Ascending aorta (tissue), 2 donors: ENCODE results near the gene TSPAN33. TPM values are rescaled to one million over a fixed set of nuclear protein-coding genes. Genes with fewer than 3 reads are reported as not detected.
A peak's percentile ranks its signal among the peaks of the same experiment; 100 is the strongest.

ENCODE experiments used
- DNase-seq, 2 donors: peaks; one replicate each; pipeline ENCODE4 v3.0.0-alpha.2; 2019; ENCODE audit warnings: low spot score in 2 of 2
- H3K27ac ChIP-seq, 2 donors: fragments of 200-600 bp; sonication (generic); one replicate each; pipeline ENCODE4 v1.5.1; 2016 to 2017; ENCODE audit warnings: mild to moderate bottlenecking in 1 of 2
- H3K27me3 ChIP-seq: fragments of 200-600 bp; sonication (generic); one replicate; pipeline ENCODE4 v1.5.1; 2017
- H3K36me3 ChIP-seq, 2 donors: fragments of 200-600 bp; sonication (generic); one replicate each; pipeline ENCODE4 v1.5.1; 2016
- H3K4me1 ChIP-seq, 2 donors: fragments of 200-600 bp; sonication (generic); one replicate each; pipeline ENCODE4 v1.5.1; 2016 to 2017; ENCODE audit warnings: mild to moderate bottlenecking in 1 of 2
- H3K4me3 ChIP-seq, 2 donors: fragments of 200-600 bp; sonication (generic); one replicate each; pipeline ENCODE4 v1.5.1; 2016 to 2017; ENCODE audit warnings: mild to moderate bottlenecking in 1 of 2
- H3K9me3 ChIP-seq, 2 donors: fragments of 200-600 bp; sonication (generic); one replicate each; pipeline ENCODE4 v1.5.1; 2016
- CTCF ChIP-seq, 3 experiments: fragments of 200-600 bp in 2 of 3; fragments of 450-650 bp in 1 of 3; sonication (generic) in 2 of 3; IDR thresholded peaks; one replicate each; pipeline ENCODE4 v1.5.1; 2016 to 2019; ENCODE audit warnings: antibody characterized with exemption in 3 of 3, mild to moderate bottlenecking in 1 of 3, moderate library complexity in 1 of 3
- intact Hi-C: fragments of 100-400 bp; cut with DNase I; formaldehyde crosslinking; loops from one replicate; pipeline ENCODE4 v1.15.1; 2023
- total RNA-seq: library from RNA; depleted of rRNA; stranded (reverse); fragments of >200 nt; gene quantifications from one replicate; pipeline ENCODE4 v1.1.0, GENCODE V29; 2016

The TSPAN33 gene
- total RNA-seq, 1 donor from 2014 or later: 8.1 TPM

- Histone ChIP-seq H3K36me3 (no peaks in the 10 kb centered on the region), H3K27ac (no peak overlapping the region), H3K4me1 (peaks cover 0 to 7% of the 10 kb centered on the region in 2 donors), H3K27me3 (no peaks in the 10 kb centered on the region), H3K4me3 (peak overlapping the region; percentile 86 to 93), H3K9me3 (no peaks in the 10 kb centered on the region)
- no peak for DNase-seq
- intact Hi-C loops: no loop called here
- TF ChIP-seq CTCF (IDR thresholded peaks at IDR 0.05): no peak
These were observed 45.3 kb downstream of the TSPAN33 start for GRCh38 chr7:129189661-129190310.

GRCh38 chr7:129191272-129191671 is 46.8 kb downstream of the TSPAN33 start:
- Histone ChIP-seq H3K9me3 (no peaks in the 10 kb centered on the region), H3K36me3 (no peaks in the 10 kb centered on the region), H3K27me3 (no peaks in the 10 kb centered on the region), H3K4me3 (no peak overlapping the region), H3K4me1 (peaks cover 0 to 7% of the 10 kb centered on the region in 2 donors), H3K27ac (no peak overlapping the region)
- intact Hi-C loops: no loop called here
- TF ChIP-seq CTCF (IDR thresholded peaks at IDR 0.05): no peak
- DNase-seq: no peak

GRCh38 chr7:129193892-129194291 is 49.4 kb downstream of the TSPAN33 start:
- no peak for TF ChIP-seq CTCF (IDR thresholded peaks at IDR 0.05)
- Histone ChIP-seq H3K4me1 (peaks cover 0 to 5% of the 10 kb centered on the region in 2 donors), H3K27me3 (no peaks in the 10 kb centered on the region), H3K9me3 (no peaks in the 10 kb centered on the region), H3K36me3 (no peaks in the 10 kb centered on the region), H3K4me3 (no peak overlapping the region), H3K27ac (no peak overlapping the region)
- no peak for DNase-seq
- intact Hi-C loops: no loop called here

GRCh38 chr7:129197771-129198170 is 53.3 kb downstream of the TSPAN33 start:
- H3K9me3 ChIP-seq: no peaks in the 10 kb centered on the region
- DNase-seq: no peak
- no peak for TF ChIP-seq CTCF (IDR thresholded peaks at IDR 0.05)
- no peak overlapping the region for H3K27ac ChIP-seq
- H3K4me1 ChIP-seq: no peaks in the 10 kb centered on the region
- H3K4me3 ChIP-seq: no peak overlapping the region
- H3K36me3 ChIP-seq: no peaks in the 10 kb centered on the region
- intact Hi-C loops: no loop called here
- no peaks in the 10 kb centered on the region for H3K27me3 ChIP-seq

GRCh38 chr7:129199406-129199805 is 54.9 kb downstream of the TSPAN33 start:
- Histone ChIP-seq H3K4me3 (no peak overlapping the region), H3K4me1 (no peaks in the 10 kb centered on the region), H3K36me3 (no peaks in the 10 kb centered on the region), H3K27ac (no peak overlapping the region), H3K9me3 (no peaks in the 10 kb centered on the region), H3K27me3 (no peaks in the 10 kb centered on the region)
- intact Hi-C loops: no loop called here
- TF ChIP-seq CTCF (IDR thresholded peaks at IDR 0.05): no peak
- DNase-seq: no peak
